Mucosa of gallbladder (tissue), 1 donor: ENCODE results near the gene LRRC56. TPM values are rescaled to one million over a fixed set of nuclear protein-coding genes. Genes with fewer than 3 reads are reported as not detected.
"Not testable (repeated sequence)": the region's sequence is repeated elsewhere in the genome, so short reads cannot be mapped to it uniquely, and the experiment has no call there.

Experiments
- DNase-seq: peaks from one replicate; pipeline ENCODE4 v3.0.0-alpha.2; 2020; ENCODE audit warnings: low spot score
- total RNA-seq: library from RNA; stranded (reverse); gene quantifications from one replicate; pipeline ENCODE4 v1.2.1, GENCODE V29; 2021
- donor health status: DM: no; HTN: no; CAD: no.

LRRC56 gene
- total RNA-seq, 1 donor from 2014 or later: 9.4 TPM

DNA sequence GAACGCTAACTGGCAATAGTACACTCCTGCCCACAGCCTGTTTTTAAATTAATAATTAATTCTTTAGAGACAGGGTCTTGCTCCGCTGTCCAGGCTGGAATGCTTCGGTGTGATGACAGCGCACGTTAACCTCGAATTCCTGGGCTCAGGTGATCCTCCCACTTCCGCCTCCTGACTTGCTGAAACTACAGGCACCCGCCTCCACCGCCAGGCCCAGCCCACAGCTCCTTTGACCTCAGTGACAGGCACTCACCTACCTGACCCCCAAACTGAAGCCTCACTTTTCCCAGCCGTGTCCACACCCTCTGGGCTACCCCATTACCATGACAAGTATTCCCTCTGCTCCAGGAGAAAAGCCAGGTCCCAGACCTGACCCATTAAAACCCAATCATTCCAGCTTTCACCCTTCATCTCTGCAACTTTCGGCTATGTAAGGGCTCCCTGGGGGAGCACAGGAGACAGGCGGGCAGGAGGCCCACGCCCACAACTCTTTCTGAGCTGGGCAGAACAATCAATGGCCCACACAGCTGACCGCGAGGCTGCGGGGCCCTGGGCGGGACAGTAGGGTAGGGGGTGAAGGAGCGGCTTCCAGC is 22.5 kb downstream of the LRRC56 start:
- peak; percentile 78 for DNase-seq

DNA sequence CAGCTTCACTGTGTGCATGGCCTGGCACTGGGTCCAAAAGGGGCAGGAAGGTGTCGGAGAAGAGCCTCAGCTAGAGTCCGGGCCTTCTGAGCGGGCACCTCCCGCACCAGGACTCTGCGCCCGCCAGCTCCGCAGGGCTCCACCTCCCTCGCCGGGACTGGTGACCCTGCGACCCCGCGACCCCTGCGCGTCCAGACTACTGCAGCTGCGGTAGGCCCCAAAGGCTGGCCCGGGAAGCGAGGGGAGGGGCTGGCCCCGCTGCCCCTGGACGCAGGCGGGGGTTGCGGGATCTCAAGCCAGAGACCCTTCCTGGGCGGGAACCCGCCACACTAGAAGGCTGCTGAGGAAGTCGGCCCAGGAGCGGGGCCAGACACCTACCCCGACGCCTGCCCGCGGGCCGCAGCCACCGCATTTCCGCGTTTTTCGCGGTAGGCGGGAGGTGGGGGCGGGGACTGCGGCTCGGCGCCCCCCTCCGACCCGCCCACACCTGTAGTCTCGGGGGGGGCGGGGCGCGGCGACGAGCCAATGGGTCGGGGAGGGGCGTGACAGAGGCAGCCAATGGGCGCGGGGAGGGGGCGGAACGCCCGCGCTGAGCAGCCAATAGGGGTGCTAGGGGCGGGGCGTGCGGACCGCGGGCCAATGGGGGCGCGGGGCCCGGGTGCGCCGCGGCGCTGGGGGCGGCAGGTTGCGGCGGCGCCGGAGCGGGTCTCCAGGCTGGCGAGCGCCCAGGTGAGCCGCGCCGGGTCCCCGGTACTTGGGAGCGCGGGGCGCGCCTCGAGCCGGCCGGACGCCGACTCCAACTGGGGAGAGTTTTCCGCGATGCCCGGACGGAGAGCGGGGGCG is 23.2 kb downstream of the LRRC56 start, which contains the start of the genes LMNTD2 and RASSF7:
Gene LMNTD2, minus strand, starts transcription at position 434 of the 843 bp plus-strand sequence. Its CDS starts 22 bp downstream, at position 412.
Gene RASSF7, plus strand, starts transcription at position 666 of the 843 bp plus-strand sequence. CDS start 799 bp downstream, outside the sequence.
- DNase-seq: peak; percentile 95

DNA sequence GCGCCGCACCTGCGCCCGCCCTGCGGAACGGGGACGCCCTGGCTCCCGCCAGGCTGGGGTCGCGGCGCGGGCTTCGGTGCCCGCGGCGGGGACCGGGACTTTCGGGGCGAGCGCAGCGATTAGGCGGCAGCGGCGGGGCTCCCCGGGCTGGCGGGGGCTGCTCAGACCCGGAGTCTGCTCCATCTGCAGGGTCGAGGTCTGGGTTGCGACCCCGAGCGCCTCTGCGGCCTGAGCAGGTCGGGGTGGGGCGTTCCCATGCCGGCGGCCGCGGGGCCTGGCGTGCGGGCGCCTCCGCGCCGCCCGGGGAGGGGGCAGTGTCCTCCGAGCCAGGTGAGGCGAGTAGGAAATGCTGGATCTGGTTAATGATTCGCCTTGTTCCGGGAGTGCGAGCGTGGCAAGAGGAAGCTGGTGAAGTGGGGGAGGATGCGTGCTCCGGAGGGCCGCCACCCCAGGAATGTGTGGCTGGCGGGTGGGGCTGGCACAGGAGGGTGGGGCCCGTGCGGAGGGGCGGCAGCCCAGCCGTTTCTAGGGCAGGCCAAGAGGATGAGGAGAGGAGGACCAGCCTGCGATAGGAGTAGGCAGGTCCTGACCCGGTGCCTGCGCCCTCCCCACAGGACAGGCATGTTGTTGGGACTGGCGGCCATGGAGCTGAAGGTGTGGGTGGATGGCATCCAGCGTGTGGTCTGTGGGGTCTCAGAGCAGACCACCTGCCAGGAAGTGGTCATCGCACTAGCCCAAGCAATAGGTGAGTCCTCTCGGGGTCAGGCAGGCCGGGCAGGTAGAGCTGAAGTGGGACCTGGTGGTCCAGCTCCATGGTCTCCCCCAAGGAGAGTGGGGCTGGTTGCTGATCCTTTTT is 24.0 kb downstream of the LRRC56 start:
- peak; percentile 90 for DNase-seq

DNA sequence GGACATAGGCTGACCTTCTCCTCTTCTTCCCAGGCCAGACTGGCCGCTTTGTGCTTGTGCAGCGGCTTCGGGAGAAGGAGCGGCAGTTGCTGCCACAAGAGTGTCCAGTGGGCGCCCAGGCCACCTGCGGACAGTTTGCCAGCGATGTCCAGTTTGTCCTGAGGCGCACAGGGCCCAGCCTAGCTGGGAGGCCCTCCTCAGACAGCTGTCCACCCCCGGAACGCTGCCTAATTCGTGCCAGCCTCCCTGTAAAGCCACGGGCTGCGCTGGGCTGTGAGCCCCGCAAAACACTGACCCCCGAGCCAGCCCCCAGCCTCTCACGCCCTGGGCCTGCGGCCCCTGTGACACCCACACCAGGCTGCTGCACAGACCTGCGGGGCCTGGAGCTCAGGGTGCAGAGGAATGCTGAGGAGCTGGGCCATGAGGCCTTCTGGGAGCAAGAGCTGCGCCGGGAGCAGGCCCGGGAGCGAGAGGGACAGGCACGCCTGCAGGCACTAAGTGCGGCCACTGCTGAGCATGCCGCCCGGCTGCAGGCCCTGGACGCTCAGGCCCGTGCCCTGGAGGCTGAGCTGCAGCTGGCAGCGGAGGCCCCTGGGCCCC is 24.8 kb downstream of the LRRC56 start:
- no peak for DNase-seq

DNA sequence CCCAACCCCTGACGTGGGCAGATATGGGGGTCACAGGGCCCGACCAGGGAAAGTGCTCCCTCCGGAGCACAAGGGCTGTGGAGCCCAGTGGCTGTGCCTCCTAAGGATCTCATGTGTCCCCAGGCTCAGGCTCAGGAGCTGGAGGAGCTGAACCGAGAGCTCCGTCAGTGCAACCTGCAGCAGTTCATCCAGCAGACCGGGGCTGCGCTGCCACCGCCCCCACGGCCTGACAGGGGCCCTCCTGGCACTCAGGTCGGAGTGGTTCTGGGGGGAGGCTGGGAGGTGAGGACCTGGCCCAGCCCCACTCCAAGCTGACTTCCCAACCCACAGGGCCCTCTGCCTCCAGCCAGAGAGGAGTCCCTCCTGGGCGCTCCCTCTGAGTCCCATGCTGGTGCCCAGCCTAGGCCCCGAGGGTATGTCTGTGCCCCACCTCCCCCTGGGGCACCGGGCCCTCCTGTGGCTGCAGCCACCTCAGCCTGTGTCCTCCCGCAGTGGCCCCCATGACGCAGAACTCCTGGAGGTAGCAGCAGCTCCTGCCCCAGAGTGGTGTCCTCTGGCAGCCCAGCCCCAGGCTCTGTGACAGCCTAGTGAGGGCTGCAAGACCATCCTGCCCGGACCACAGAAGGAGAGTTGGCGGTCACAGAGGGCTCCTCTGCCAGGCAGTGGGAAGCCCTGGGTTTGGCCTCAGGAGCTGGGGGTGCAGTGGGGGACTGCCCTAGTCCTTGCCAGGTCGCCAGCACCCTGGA is 25.9 kb downstream of the LRRC56 start:
- DNase-seq: no peak

DNA sequence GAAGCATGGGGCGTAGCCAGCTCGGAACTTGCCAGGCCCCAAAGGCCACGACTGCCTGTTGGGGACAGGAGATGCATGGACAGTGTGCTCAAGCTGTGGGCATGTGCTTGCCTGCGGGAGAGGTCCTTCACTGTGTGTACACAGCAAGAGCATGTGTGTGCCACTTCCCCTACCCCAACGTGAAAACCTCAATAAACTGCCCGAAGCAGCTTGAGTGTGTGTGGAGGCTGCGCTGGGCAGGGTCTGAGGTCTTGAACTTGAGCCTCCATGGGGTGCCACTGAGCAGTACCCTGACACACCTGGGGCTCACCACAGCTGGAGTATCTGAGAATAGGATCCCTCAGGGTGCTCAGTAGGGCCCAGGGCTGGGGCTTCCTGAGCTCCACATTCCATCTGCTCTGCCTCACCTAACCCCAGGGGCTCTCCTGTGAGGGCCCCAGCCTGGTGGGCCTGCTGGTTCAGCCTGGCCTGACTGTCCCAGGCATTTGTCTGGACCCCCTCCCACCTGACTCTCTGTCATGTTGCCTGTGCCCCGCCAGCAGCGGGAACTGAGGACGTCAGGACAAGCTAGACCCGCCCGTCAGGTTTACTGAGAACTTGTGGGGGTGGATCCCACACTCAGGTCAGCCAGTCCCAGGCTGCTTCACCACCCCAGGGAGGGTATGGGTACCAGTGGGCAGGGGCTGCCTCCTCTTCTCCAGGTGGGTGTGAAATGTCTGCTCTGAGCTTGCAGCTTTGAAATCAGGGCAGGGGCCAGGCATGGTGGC is 26.7 kb downstream of the LRRC56 start:
- DNase-seq: no peak

DNA sequence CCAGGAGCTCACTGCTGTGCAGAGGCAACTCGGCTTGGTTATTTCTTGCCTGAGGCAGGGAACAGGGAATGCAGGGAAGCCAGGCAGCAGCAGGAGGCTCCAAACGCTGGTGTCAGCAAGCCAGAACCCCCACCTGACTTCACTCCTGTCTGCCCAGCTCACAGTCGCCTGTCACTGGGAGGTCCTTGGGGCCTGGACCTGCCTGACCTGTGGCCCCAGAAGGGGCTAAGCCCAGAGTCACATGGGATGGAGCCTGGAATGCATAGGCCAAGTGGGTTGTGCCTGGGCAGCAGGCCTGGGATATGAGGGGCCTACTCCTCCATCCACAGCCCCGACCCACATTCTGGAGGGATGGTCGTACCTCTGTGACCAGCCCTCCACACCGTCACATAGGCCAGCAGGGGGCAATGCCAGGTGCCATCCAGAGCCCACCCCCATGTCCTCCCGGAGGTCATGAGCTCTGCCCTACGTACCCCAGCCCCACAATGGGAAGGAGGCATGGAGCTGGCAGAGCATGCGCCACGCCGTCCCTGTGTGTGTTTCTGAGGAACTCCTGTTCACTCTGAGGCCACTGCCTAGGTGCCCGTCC is 28.7 kb downstream of the LRRC56 start:
- DNase-seq: no peak

DNA sequence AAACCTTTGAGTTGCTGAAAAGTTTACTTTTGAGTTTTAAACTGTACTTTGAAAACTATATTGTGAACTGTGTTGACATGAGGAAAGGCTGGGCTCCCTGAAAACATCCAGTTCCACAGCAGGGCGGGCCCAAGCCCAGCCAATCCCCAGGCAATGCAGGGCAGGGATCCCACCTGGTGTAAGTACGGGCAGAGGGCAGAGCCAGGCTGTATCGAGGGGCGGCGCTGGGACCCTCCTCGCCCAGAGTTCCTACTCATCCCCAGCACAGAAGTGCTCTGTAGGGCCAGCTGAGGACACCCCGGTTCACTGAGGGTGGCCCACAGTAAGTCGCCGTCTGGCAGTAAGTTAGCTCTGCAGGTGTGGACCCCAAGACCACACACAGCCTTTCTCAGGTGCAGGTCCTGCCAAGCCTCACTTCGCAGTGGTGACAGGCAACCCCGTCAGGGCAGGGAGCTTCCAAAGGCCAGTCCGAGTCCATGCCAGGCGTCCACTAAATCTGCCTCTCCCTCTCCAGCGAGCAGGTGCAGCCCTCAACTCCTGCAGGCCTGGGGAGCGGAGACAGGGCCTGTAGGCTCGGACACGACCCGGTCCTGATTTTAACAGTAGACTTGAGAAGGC is 29.8 kb downstream of the LRRC56 start:
- DNase-seq: no peak

DNA sequence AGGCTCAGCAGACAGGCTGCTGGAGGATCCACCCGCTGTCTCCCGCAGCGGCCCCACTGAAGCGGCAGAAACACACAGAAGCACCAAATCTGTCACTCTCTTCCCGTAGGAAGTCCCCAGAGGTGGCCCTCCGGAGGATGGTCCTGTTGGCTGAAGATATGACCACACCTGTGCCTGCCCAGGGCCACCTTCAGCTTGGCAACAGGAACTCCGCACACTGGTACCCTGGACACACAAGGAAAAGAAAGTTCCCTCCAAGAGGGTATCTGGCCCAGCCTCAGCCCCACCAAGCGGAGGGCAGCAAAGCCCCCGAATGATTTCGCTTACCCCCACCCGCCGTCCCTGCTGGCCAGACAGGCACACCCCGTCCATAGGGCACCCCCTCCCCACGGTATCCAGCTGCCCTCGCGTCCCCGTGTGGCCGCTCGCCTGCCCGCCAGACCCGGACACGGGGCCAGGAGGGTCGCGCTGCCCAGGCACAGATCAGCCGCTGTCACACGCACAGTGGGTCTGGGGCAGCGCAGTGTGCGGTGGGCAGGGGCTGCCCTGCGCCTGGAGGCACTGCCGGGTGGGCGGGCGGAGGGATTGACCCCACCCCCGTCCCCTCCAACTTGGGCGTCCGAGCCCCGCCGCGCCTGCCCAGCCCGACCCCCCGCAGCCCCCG is 30.4 kb downstream of the LRRC56 start:
- DNase-seq: no peak

DNA sequence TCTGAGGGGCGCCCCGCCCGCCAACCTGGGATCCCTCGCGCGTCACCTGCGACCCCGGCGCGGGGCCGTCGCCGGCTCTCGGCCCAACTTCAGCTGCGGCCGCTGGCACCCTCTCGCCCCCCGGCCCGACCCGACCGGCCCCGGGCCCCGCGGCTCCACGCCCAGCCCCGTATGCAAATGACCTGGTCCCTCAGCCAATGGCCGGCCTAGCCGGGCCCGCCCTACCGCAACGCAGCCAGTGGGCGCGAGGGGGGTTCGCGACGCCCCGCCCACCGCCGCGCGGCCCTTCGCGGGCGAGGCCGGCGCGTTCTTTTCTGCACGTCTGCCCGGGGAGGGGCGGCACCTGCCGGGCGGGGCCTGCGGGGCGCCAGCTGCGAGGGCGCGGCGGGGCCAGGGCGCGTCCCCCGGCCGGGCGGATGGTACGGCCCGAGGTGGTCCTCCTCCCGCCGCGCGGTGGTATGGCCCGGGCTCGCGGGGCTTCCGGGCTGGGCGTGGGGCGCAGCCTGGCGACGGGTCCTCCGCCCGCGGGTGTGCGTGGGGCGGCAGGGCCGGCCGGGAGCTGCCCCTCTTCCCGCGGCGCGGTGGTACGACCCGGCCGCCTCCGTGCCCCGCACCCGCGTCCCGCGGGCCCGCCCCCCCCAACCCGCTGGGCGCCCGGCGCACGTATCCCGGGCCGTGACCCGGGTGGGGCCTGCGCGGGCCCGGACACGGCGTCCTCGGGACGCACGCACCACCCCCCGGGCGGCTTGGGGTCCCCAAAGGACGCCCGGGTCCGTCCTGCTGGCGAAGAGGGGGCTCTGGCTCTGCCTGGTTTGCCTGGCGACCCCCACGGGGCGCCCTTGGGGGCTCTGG is 31.2 kb downstream of the LRRC56 start:
- DNase-seq: peak; percentile 94

DNA sequence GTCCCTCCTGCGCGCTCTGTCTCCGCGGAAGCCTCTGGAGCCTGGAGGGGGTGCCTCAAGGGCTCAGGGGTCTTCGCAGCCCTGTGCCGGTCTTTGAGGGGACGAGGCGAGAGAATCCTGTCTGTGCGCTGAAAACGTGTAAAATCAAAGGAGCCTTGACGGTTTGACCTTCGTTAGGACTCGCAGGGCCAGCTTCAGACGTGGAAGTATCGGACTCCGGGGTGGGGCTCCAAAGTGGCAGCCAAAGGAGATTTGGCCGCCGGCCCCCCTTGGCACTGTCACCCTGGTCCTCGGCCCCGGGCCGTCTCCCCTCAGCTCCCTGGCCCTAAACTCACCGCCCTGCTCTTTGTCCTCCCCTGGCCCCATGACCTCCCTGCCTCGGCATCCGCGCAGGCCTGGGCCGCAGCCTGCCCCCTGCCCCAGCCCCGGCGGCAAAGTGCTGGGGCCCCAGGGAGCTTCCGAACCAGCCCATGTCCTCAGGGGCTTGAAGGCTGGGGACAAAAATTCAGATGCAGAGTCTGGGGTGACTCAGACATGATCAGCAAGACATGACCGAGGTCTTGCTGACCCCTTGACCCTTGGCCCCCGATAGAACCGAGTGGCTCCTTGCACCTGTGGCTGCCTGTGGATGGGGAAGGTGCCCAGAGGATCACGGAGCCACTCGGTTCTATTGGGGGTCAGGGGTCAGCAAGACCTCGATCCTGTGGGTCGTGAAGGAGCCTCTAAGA is 32.0 kb downstream of the LRRC56 start:
- DNase-seq: no peak

DNA sequence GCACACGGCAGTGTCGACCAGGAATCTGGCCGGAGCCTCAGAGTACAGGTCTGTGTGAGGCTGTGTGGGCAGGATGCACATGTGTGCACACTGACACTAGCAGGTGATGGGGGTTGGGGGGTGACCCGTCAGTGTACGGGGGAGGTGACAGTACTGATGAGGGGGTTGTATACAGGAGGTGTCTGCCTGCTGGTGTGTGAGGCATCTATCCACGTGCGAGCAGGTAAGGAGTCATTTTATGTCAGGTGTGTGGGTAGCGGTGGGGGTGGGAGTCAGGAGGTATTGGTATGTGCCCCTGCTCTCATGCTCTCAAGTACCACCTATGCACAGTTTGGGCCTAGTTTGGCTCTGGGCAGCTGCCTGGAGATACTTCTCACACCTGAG is 34.5 kb downstream of the LRRC56 start:
- no peak for DNase-seq

DNA sequence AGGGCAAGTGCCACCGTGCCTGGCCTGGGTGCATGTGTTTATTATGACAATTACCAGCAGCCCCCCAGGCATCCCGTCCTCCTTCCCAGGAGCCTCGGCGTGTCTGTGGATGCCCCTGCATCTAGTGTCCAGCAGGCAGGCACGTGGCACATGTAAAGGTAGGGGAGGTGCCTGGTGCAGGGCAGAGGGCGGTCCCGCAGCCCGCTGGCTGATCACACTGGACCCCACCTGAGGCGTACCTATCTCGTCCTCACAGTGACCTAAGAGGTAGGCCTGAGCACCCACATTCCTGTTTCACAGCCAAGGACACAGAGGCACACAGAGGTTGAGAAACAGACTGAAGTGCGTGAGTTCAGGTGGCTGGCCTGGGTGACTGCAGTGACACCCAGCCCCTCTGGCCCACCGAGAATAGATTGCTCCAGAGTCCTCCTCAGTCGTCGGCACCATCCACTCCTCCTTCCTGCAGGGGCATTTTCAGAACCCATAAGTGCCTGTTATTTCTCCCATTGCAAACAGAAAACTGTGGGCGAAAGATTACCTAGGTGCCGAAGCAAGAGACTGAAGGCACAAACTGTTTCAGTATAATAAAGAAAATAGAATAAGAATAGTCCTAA is 35.9 kb downstream of the LRRC56 start:
- no peak for DNase-seq

DNA sequence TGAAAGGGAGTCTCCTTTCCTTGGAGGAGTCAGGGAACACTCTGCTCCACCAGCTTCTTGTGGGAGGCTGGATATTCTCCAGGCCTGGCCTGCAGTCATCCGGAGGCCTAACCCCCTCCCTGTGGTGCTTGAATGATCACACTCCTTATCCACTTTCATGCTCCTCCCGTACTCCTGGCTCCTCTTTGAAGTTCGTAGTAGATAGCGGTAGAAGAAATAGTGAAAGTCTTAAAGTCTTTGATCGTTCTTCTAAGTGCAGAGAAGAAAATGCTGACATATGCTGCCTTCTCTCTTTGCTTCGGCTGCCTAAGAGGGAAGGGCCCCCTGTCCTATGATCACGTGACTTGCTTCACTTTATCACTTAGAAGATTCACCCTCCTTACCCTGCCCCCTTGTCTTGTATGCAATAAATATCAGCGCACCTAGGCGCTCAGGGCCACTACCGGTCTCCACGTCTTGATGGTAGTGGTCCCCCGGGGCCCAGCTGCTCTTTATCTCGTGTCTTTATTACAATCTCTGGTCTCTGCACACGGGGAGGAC is 36.8 kb downstream of the LRRC56 start:
- DNase-seq: not testable (repeated sequence)

DNA sequence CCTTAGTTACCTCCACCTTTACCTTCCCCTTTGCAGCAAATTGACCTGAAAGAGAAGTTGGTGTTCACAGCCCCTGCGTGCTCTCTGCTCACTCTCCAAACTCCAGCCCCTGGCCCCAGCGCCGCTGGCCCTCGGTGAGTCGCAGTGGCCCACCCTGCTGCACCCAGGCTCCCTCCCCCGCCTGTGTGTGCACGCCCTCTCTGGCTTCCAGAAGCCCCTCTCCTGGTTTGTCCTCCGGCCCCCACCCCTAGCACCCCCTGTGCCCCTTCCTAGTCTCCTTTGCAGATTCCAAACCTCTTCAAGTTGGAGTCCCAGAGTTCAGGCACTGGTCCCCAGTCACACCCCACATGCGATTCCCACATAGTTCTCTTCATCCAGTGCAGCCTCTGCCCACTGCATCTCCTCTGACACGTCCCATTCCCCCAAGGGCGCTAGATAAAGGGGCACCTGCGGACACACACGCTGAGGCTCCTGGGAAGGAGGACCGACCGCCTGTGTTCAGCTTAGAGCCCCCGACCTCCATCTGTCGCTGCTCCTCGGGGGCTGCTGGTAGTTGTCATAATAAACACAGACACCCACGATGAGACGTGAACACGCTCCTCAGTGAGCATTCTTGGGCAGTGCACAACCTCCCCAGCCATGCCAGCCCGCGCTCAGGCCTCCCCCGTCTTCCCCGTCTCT is 37.4 kb downstream of the LRRC56 start:
- no peak for DNase-seq
